Stimulated activated CD4-positive, alpha-beta T cell treated with anti-CD3 and anti-CD28 coated beads, Interleukin-2, amount 100 ng/mL, for 48 hours (primary cell): Measurements from ENCODE around the gene KDM4C.

Experiments
- DNase-seq, 2 donors: peaks; one replicate each; pipeline ENCODE4 v3.0.0-alpha.2; 2020

KDM4C gene

GRCh38 chr9:6870650-6871477 lies 113.1 kb downstream of the KDM4C start:
- DNase-seq = no peak

- DNase-seq = no peak
Measured at GRCh38 chr9:6873857-6874256, 116.1 kb downstream of the KDM4C start.

GRCh38 chr9:6876195-6876894 lies 118.6 kb downstream of the KDM4C start:
- DNase-seq = no peak

GRCh38 chr9:6877671-6878161 lies 119.9 kb downstream of the KDM4C start:
- no peak for DNase-seq

- DNase-seq = no peak
Measured at GRCh38 chr9:6880626-6881025, 122.9 kb downstream of the KDM4C start.

GRCh38 chr9:6884101-6884500 lies 126.3 kb downstream of the KDM4C start:
- DNase-seq = no peak

- DNase-seq = no peak
Measured at GRCh38 chr9:6884990-6885389, 127.2 kb downstream of the KDM4C start.

- DNase-seq = no peak
Measured at GRCh38 chr9:6887051-6887450, 129.3 kb downstream of the KDM4C start.

- DNase-seq = no peak
Measured at GRCh38 chr9:6889868-6890267, 132.1 kb downstream of the KDM4C start.

- no peak for DNase-seq
Measured at GRCh38 chr9:6893350-6894131, 135.8 kb downstream of the KDM4C start.

- no peak for DNase-seq
Measured at GRCh38 chr9:6894135-6894534, 136.4 kb downstream of the KDM4C start.

- no peak for DNase-seq
Measured at GRCh38 chr9:6895754-6896153, 138.0 kb downstream of the KDM4C start.

- no peak for DNase-seq
Measured at GRCh38 chr9:6896562-6896961, 138.8 kb downstream of the KDM4C start.

GRCh38 chr9:6897207-6897822 lies 139.5 kb downstream of the KDM4C start:
- DNase-seq = no peak

- DNase-seq = no peak
Measured at GRCh38 chr9:6897898-6898302, 140.1 kb downstream of the KDM4C start.

GRCh38 chr9:6899274-6899673 lies 141.5 kb downstream of the KDM4C start:
- no peak for DNase-seq

GRCh38 chr9:6900440-6900883 lies 142.7 kb downstream of the KDM4C start:
- DNase-seq = no peak

- no peak for DNase-seq
Measured at GRCh38 chr9:6901180-6901579, 143.4 kb downstream of the KDM4C start.

- DNase-seq = no peak
Measured at GRCh38 chr9:6902423-6902822, 144.7 kb downstream of the KDM4C start.

GRCh38 chr9:6904371-6904770 lies 146.6 kb downstream of the KDM4C start:
- no peak for DNase-seq

GRCh38 chr9:6905850-6906375 lies 148.1 kb downstream of the KDM4C start:
- no peak for DNase-seq

- no peak for DNase-seq
Measured at GRCh38 chr9:6907772-6908381, 150.1 kb downstream of the KDM4C start.
